HL-60 (cell line): ENCODE results near the gene PPP2R5E.

Experiments used
- DNase-seq, 2 experiments: peaks; one replicate each; pipeline ENCODE4 v3.0.0-alpha.2; 2010 to 2020; ENCODE audit warnings: low read depth in 1 of 2, low spot score in 1 of 2
- H3K27ac ChIP-seq: fragments of 250-450 bp; sonication (Bioruptor Pico); replicated peaks from 2 replicates; pipeline ENCODE4 v1.5.1; 2020; ENCODE audit warnings: mild to moderate bottlenecking, moderate library complexity
- H3K27me3 ChIP-seq: fragments of 250-450 bp; sonication (Bioruptor Pico); 2 replicates; pipeline ENCODE4 v1.5.1; 2021; ENCODE audit warnings: mild to moderate bottlenecking, moderate library complexity; ENCODE audit not compliant: insufficient read depth, poor library complexity, severe bottlenecking
- H3K4me3 ChIP-seq: replicated peaks from 2 replicates; pipeline ENCODE4 v1.5.1; 2011; ENCODE audit warnings: mild to moderate bottlenecking, control low read depth, low read length; ENCODE audit not compliant: insufficient read depth
- CTCF ChIP-seq: IDR thresholded peaks from one replicate; pipeline ENCODE4 v1.5.1; 2011; ENCODE audit warnings: low read length, control low read depth, inconsistent platforms; ENCODE audit not compliant: insufficient read depth
- GABPA ChIP-seq: IDR thresholded peaks from 2 replicates; pipeline ENCODE4 v1.6.1; 2012; ENCODE audit warnings: low read depth
- POLR2AphosphoS5 ChIP-seq: IDR thresholded peaks from 2 replicates; pipeline ENCODE4 v1.6.1; 2012; ENCODE audit warnings: low read depth
- REST ChIP-seq: IDR thresholded peaks from 2 replicates; pipeline ENCODE4 v1.6.1; 2012; ENCODE audit warnings: low read depth; ENCODE audit not compliant: insufficient replicate concordance
- SPI1 ChIP-seq: IDR thresholded peaks from 2 replicates; pipeline ENCODE4 v1.6.1; 2012; ENCODE audit warnings: low read depth, mild to moderate bottlenecking, borderline replicate concordance

PPP2R5E gene

GRCh38 chr14:63413009-63413408, 130.2 kb downstream of the PPP2R5E start:
- H3K27ac ChIP-seq, result no peak overlapping the region
- TF ChIP-seq SPI1 (no peak), REST (peak; percentile 89)
- DNase-seq, result no peak
- no peaks in the 10 kb centered on the region for H3K27me3 ChIP-seq
- no peak overlapping the region for H3K4me3 ChIP-seq

GRCh38 chr14:63406333-63406732, 136.8 kb downstream of the PPP2R5E start:
- H3K4me3 ChIP-seq, result no peak overlapping the region
- no peak for DNase-seq
- H3K27me3 ChIP-seq, result no peaks in the 10 kb centered on the region
- H3K27ac ChIP-seq, result no peak overlapping the region
- TF ChIP-seq REST (no peak), SPI1 (no peak), GABPA (no peak), POLR2AphosphoS5 (no peak), CTCF (no peak)

GRCh38 chr14:63405715-63406114, 137.5 kb downstream of the PPP2R5E start:
- DNase-seq, result no peak
- H3K27me3 ChIP-seq, result no peaks in the 10 kb centered on the region
- no peak overlapping the region for H3K27ac ChIP-seq
- no peak overlapping the region for H3K4me3 ChIP-seq
- TF ChIP-seq POLR2AphosphoS5 (no peak), GABPA (no peak)

- H3K27ac ChIP-seq, result no peak overlapping the region
- DNase-seq, result no peak
- TF ChIP-seq CTCF, result no peak
- TF ChIP-seq SPI1, result no peak
- no peak for TF ChIP-seq REST
- TF ChIP-seq POLR2AphosphoS5, result no peak
- TF ChIP-seq GABPA, result no peak
- H3K27me3 ChIP-seq, result no peaks in the 10 kb centered on the region
- no peak overlapping the region for H3K4me3 ChIP-seq
These were observed 138.3 kb downstream of the PPP2R5E start for GRCh38 chr14:63404906-63405305.
